GM18517 (cell line): ENCODE measurements around the gene STUB1.
A peak's percentile ranks its signal among the peaks of the same experiment; 100 is the strongest.

ENCODE experiments used
- ATAC-seq: cut with Tn5 transposase; IDR thresholded peaks from one replicate; pipeline ENCODE4 v1.9.1; 2021; ENCODE audit warnings: mild to moderate bottlenecking, moderate library complexity; ENCODE audit not compliant: unreplicated experiment

STUB1 gene

GRCh38 chr16:679814-680624, at the start of gene STUB1:
STUB1 (plus strand) TSS chr16:680410; CDS start chr16:680526, 116 bp downstream.
- ATAC-seq, result peak; percentile 39

GRCh38 chr16:630815-631405, 49.3 kb upstream of the STUB1 start, which contains the start of gene WFIKKN1:
WFIKKN1 (plus strand) TSS chr16:630985; CDS start chr16:631254, 269 bp downstream.
- ATAC-seq, result no peak

GRCh38 chr16:631808-632358, 48.3 kb upstream of the STUB1 start:
- ATAC-seq, result no peak

GRCh38 chr16:632486-633335, 47.5 kb upstream of the STUB1 start:
- no peak for ATAC-seq

- no peak for ATAC-seq
Measured at GRCh38 chr16:633336-634050, 46.7 kb upstream of the STUB1 start.

- ATAC-seq, result no peak
Measured at GRCh38 chr16:634051-634670, 46.0 kb upstream of the STUB1 start.

GRCh38 chr16:634996-635395, 45.2 kb upstream of the STUB1 start:
- ATAC-seq, result no peak

- peak; percentile 1 for ATAC-seq
Measured at GRCh38 chr16:635573-636205, 44.5 kb upstream of the STUB1 start.

GRCh38 chr16:636206-637080, 43.8 kb upstream of the STUB1 start, which contains the start of gene METTL26:
METTL26 (minus strand) TSS chr16:636305; CDS start chr16:636290, 15 bp downstream.
- ATAC-seq, result peak; percentile 63

GRCh38 chr16:637081-638018, 42.9 kb upstream of the STUB1 start:
- no peak for ATAC-seq

- ATAC-seq, result no peak
Measured at GRCh38 chr16:638034-638543, 42.1 kb upstream of the STUB1 start.

- ATAC-seq, result no peak
Measured at GRCh38 chr16:638836-639235, 41.4 kb upstream of the STUB1 start.

- no peak for ATAC-seq
Measured at GRCh38 chr16:640614-641013, 39.6 kb upstream of the STUB1 start.

- peak; percentile 43 for ATAC-seq
Measured at GRCh38 chr16:641326-642188, 38.7 kb upstream of the STUB1 start, which contains the start of gene MCRIP2. MCRIP2 (plus strand) TSS chr16:641828; CDS start chr16:641992, 164 bp downstream.

- peak; percentile 25 for ATAC-seq
Measured at GRCh38 chr16:642189-643049, 37.8 kb upstream of the STUB1 start.
